ENCODE results near the gene STAT6.

STAT6 gene

GRCh38 chr12:57111031-57111734, at the start of gene STAT6:
Gene STAT6, minus strand, starts transcription at chr12:57111362. Its CDS starts 3,084 bp downstream, at chr12:57108278.
- peak within 1 kb of the TSS; percentile 90 to 93 (median 91) for H3K4me3 Mint-ChIP-seq
- peak in 1 of 3 experiments; percentile 40 for TF ChIP-seq CTCF (IDR thresholded peaks at IDR 0.05; ENCODE audit: unreplicated experiment in 3 of 3)
- H3K4me1 Mint-ChIP-seq: peaks cover 45% of the 10 kb centered on the region
- H3K27ac Mint-ChIP-seq: peak within 1 kb of the TSS; percentile 96 to 100 (median 98)
- H3K27me3 Mint-ChIP-seq (ENCODE audit: low read depth): no peaks in the 10 kb centered on the region
- H3K9me3 Mint-ChIP-seq: no peaks in the 10 kb centered on the region
- H3K36me3 Mint-ChIP-seq (ENCODE audit: low read depth): peaks cover 17% of the 10 kb centered on the region

- peaks cover 15% of the 10 kb centered on the region for H3K4me1 Mint-ChIP-seq
- peak overlapping the region in 1 of 3 experiments; percentile 49 for H3K27ac Mint-ChIP-seq
- H3K9me3 Mint-ChIP-seq: no peaks in the 10 kb centered on the region
- no peak for TF ChIP-seq CTCF (IDR thresholded peaks at IDR 0.05; ENCODE audit: unreplicated experiment in 3 of 3)
- H3K4me3 Mint-ChIP-seq: no peak overlapping the region
- H3K36me3 Mint-ChIP-seq (ENCODE audit: low read depth): peaks cover 75% of the 10 kb centered on the region
- no peaks in the 10 kb centered on the region for H3K27me3 Mint-ChIP-seq (ENCODE audit: low read depth)
These were observed 49.6 kb upstream of the STAT6 start for GRCh38 chr12:57160741-57161140.

- no peak for TF ChIP-seq CTCF (IDR thresholded peaks at IDR 0.05; ENCODE audit: unreplicated experiment in 3 of 3)
- peaks cover 77% of the 10 kb centered on the region for H3K36me3 Mint-ChIP-seq (ENCODE audit: low read depth)
- H3K27me3 Mint-ChIP-seq (ENCODE audit: low read depth): no peaks in the 10 kb centered on the region
- H3K4me1 Mint-ChIP-seq: peaks cover 15% of the 10 kb centered on the region
- H3K4me3 Mint-ChIP-seq: no peak overlapping the region
- peak overlapping the region; percentile 33 to 78 (median 49) for H3K27ac Mint-ChIP-seq
- H3K9me3 Mint-ChIP-seq: no peaks in the 10 kb centered on the region
These were observed 48.9 kb upstream of the STAT6 start for GRCh38 chr12:57160040-57160439.

GRCh38 chr12:57159311-57159710, 48.1 kb upstream of the STAT6 start:
- H3K4me1 Mint-ChIP-seq: peaks cover 15% of the 10 kb centered on the region
- peaks cover 77% of the 10 kb centered on the region for H3K36me3 Mint-ChIP-seq (ENCODE audit: low read depth)
- no peaks in the 10 kb centered on the region for H3K9me3 Mint-ChIP-seq
- no peaks in the 10 kb centered on the region for H3K27me3 Mint-ChIP-seq (ENCODE audit: low read depth)
- H3K4me3 Mint-ChIP-seq: no peak overlapping the region
- no peak for TF ChIP-seq CTCF (IDR thresholded peaks at IDR 0.05; ENCODE audit: unreplicated experiment in 3 of 3)
- H3K27ac Mint-ChIP-seq: peak overlapping the region; percentile 33 to 69 (median 51)

- TF ChIP-seq CTCF (IDR thresholded peaks at IDR 0.05; ENCODE audit: unreplicated experiment in 3 of 3): no peak
- Mint-ChIP-seq H3K4me3 (no peak overlapping the region), H3K27ac (peak overlapping the region; percentile 33 to 69 (median 51)), H3K4me1 (peaks cover 16% of the 10 kb centered on the region), H3K36me3 (ENCODE audit: low read depth) (peaks cover 75% of the 10 kb centered on the region), H3K9me3 (no peaks in the 10 kb centered on the region), H3K27me3 (ENCODE audit: low read depth) (no peaks in the 10 kb centered on the region)
These were observed 47.5 kb upstream of the STAT6 start for GRCh38 chr12:57158665-57159064.

- Mint-ChIP-seq H3K4me1 (peaks cover 21% of the 10 kb centered on the region), H3K4me3 (no peak overlapping the region), H3K27ac (peak overlapping the region; percentile 33 to 76 (median 74)), H3K36me3 (ENCODE audit: low read depth) (peaks cover 76% of the 10 kb centered on the region), H3K9me3 (no peaks in the 10 kb centered on the region), H3K27me3 (ENCODE audit: low read depth) (no peaks in the 10 kb centered on the region)
- no peak for TF ChIP-seq CTCF (IDR thresholded peaks at IDR 0.05; ENCODE audit: unreplicated experiment in 3 of 3)
These were observed 47.0 kb upstream of the STAT6 start for GRCh38 chr12:57158186-57158585.
